ENCODE results near the gene KREMEN1. TPM values are rescaled to one million over a fixed set of nuclear protein-coding genes. Genes with fewer than 3 reads are reported as not detected.

Gene KREMEN1
- total and polyA plus RNA-seq, 3 donors from 2014 or later, result 42.5 to 54.9 (median 54.5) TPM

DNA sequence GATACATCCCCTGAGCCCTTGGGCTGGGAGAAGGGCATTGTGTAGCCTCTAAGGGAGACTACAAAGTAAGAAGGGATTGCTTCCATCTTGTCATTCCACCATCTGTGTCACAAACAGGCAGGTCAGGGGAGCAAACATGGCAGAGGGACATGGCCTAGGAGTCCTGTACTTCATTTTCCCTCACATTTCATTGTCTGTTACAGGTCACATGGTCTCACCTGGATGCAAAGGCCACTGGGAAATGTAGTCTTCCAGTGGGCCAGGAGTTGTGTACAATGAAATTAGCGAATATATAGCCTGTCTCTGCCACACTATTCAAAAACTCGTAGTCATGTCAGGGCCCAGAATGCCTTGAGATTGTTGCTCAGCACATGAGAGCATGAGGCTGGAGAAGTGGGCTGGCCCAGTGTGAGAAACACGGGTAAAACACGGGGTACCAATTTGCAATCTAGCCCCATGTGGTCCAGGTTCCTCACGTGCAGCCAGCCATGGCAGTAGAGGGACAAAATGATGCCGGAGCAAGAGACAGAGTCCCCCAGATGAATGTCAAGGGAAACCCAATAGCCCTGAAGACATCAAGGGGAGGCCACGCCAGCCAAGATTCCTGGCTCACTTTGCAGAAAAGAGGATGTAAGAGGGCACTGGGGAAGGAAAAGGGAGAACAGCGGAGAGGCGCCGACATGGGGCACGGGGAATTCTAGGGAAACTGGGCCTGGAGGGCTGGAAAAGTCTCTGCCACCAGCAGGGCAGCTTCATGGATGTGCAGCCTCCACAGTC is 85.1 kb downstream of the KREMEN1 start:
- H3K4me1 ChIP-seq, result peaks cover 8% of the 10 kb centered on the region
- H3K27me3 ChIP-seq, result no peaks in the 10 kb centered on the region
- intact Hi-C loops (cut with DNase I; ENCODE audit: low total_unique reads), result no loop called here
- H3K36me3 ChIP-seq (ENCODE audit: low read depth, missing control alignments), result no peaks in the 10 kb centered on the region
- no peaks in the 10 kb centered on the region for H3K9me3 ChIP-seq
- H3K27ac ChIP-seq, result no peak overlapping the region
- TF ChIP-seq, protein P1, sequence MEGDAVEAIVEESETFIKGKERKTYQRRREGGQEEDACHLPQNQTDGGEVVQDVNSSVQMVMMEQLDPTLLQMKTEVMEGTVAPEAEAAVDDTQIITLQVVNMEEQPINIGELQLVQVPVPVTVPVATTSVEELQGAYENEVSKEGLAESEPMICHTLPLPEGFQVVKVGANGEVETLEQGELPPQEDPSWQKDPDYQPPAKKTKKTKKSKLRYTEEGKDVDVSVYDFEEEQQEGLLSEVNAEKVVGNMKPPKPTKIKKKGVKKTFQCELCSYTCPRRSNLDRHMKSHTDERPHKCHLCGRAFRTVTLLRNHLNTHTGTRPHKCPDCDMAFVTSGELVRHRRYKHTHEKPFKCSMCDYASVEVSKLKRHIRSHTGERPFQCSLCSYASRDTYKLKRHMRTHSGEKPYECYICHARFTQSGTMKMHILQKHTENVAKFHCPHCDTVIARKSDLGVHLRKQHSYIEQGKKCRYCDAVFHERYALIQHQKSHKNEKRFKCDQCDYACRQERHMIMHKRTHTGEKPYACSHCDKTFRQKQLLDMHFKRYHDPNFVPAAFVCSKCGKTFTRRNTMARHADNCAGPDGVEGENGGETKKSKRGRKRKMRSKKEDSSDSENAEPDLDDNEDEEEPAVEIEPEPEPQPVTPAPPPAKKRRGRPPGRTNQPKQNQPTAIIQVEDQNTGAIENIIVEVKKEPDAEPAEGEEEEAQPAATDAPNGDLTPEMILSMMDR (IDR thresholded peaks at IDR 0.05), result no peak
- no peak for TF ChIP-seq POLR2A (IDR thresholded peaks at IDR 0.05)
- WGBS, 2 donors, result 90 to 95% methylated on average over 11 of the region's 11 CpGs
- H3K4me3 ChIP-seq, result no peak overlapping the region
- DNase-seq, result no peak

DNA sequence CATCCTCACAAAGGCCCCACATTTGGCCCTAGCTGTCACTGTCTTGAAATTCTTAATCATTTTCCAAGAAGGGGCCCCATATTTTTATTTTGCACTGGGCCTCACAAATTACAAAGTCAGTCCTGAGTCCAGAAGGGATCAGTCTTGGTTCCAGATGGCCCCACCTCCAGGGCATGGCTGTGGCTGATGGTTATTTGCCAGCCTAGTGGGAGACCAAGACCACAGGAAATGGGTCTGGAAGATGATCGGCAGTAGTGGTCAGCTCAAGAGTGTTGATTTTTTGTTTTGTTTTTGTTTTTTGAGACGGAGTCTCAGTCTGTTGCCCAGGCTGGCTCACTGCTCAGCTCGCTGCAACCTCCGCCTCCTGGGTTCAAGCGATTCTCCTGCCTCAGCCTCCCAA is 85.7 kb downstream of the KREMEN1 start:
- Histone ChIP-seq H3K36me3 (ENCODE audit: low read depth, missing control alignments) (no peaks in the 10 kb centered on the region), H3K9me3 (no peaks in the 10 kb centered on the region), H3K27me3 (no peaks in the 10 kb centered on the region), H3K4me1 (peaks cover 7% of the 10 kb centered on the region), H3K27ac (no peak overlapping the region), H3K4me3 (no peak overlapping the region)
- 94 to 97% methylated on average over 5 of the region's 5 CpGs for WGBS, 2 donors
- no peak for TF ChIP-seq POLR2A (IDR thresholded peaks at IDR 0.05)
- TF ChIP-seq, protein P1 (IDR thresholded peaks at IDR 0.05), result no peak
- intact Hi-C loops (cut with DNase I; ENCODE audit: low total_unique reads), result no loop called here
- DNase-seq, result no peak

DNA sequence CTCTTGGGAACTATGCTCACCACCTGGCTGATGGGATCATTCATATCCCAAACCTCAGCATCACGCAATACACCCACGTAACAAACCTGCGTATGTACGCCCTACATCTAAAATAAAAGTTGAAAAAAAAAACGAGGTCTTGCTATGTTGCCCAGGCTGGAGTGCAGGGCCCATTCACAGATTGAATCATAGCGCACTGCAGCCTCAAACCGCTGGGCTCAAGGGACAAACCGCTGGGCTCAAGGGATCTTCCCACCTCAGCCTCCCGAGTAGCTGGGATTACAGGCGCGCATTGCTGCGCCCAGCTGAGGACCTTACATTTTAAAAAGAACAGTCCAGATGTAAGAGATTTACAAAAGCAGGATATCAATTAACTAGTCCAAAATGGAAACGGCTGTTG is 91.0 kb downstream of the KREMEN1 start:
- Histone ChIP-seq H3K4me1 (no peaks in the 10 kb centered on the region), H3K9me3 (no peaks in the 10 kb centered on the region), H3K36me3 (ENCODE audit: low read depth, missing control alignments) (no peaks in the 10 kb centered on the region), H3K27me3 (no peaks in the 10 kb centered on the region), H3K27ac (no peak overlapping the region), H3K4me3 (no peak overlapping the region)
- no peak for DNase-seq
- TF ChIP-seq, protein P1 (IDR thresholded peaks at IDR 0.05), result no peak
- no peak for TF ChIP-seq POLR2A (IDR thresholded peaks at IDR 0.05)
- intact Hi-C loops (cut with DNase I; ENCODE audit: low total_unique reads), result no loop called here
- WGBS, 2 donors, result 80 to 86% methylated on average over 13 of the region's 13 CpGs

DNA sequence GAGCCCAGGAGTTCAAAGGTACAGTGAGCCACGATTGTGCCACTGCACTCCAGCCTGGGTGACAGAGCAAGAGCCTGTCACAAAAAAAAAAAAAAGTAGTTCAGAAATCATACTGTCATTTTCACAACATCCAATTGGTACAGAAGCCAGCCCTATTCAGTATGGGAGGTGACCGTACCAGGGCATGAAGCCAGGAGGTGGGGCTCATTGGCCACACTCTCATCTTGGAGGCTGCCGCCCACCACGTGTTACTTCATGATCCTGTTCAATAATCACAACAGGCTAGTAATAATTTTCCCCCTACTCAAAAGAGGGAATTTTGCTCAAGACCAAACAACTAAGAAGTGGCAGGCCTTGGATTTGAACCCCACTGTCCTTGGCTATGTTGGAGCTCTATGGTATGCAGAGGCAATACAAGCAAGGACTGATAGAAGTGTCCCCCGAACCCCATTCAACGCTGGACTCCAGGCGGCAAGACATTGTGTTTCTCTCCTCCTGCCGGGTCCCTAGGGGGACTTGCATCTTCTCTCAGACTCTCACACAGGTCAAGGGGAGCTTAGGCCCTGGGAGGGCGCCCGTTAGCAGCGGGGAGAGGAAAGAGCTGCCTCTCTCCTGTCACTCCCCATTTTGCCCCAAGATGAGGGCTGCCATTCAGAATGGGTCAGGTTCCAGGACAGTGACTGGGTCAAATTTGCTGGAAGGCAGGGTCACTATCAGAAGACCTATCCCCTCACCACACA is 92.7 kb downstream of the KREMEN1 start:
- H3K9me3 ChIP-seq, result no peaks in the 10 kb centered on the region
- no peaks in the 10 kb centered on the region for H3K27me3 ChIP-seq
- intact Hi-C loops (cut with DNase I; ENCODE audit: low total_unique reads), result no loop called here
- H3K27ac ChIP-seq, result no peak overlapping the region
- H3K4me1 ChIP-seq, result no peaks in the 10 kb centered on the region
- H3K4me3 ChIP-seq, result no peak overlapping the region
- 68 to 89% methylated on average over 4 to 11 of the region's 11 CpGs for WGBS, 2 donors
- TF ChIP-seq, protein P1 (IDR thresholded peaks at IDR 0.05), result no peak
- no peak for TF ChIP-seq POLR2A (IDR thresholded peaks at IDR 0.05)
- DNase-seq, result no peak
- H3K36me3 ChIP-seq (ENCODE audit: low read depth, missing control alignments), result no peaks in the 10 kb centered on the region
